NCI-H446 (cell line): Measurements from ENCODE around the gene LCNL1.

ENCODE experiments used
- DNase-seq, 2 experiments: peaks; one replicate each; lab custom pipeline; 2025; lab: John Stamatoyannopoulos, UW

LCNL1 gene

DNA sequence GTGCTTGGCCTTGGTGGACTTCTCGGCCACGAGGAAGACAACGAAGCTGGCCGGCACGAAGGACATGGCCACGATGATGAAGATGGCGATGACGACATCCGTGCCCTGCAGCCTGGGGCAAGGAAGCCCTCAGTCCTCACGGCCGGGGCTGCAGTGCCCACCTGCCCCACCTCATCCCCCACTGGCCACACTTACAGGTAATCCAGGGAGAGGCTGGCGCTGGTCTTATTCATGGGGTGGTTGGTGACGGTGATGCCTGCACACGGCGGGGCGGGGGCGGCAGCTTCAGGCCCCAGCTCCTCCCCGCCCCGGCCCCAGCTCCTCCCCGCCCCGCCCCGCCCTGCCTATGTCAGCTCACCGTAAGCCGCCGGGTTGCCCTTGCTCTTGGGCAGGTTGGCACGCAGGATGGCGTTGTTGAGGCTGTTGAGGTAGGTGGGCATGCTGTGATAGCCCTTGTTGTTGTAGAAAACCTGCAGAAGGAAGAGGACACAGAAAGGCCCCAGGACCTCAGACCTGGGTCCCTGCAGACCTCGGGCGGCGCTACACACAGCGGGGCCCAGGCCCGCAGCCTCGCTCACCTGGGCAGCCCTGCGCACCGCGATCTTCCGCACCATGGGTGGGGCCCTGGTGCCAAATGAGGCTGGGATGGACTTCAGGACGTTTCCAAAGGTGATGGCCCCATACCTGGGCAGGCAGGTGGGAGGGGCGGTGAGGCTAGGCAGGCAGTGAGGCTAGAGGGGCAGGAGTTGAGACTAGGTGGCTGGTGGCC is 29.3 kb downstream of the LCNL1 start:
- no peak for DNase-seq

GRCh38 chr9:137012694-137013570 is 30.1 kb downstream of the LCNL1 start:
- DNase-seq: no peak

GRCh38 chr9:137013571-137013940 is 30.8 kb downstream of the LCNL1 start:
- no peak for DNase-seq

- DNase-seq: no peak
Measured at GRCh38 chr9:137014166-137014565, 31.4 kb downstream of the LCNL1 start.

DNA sequence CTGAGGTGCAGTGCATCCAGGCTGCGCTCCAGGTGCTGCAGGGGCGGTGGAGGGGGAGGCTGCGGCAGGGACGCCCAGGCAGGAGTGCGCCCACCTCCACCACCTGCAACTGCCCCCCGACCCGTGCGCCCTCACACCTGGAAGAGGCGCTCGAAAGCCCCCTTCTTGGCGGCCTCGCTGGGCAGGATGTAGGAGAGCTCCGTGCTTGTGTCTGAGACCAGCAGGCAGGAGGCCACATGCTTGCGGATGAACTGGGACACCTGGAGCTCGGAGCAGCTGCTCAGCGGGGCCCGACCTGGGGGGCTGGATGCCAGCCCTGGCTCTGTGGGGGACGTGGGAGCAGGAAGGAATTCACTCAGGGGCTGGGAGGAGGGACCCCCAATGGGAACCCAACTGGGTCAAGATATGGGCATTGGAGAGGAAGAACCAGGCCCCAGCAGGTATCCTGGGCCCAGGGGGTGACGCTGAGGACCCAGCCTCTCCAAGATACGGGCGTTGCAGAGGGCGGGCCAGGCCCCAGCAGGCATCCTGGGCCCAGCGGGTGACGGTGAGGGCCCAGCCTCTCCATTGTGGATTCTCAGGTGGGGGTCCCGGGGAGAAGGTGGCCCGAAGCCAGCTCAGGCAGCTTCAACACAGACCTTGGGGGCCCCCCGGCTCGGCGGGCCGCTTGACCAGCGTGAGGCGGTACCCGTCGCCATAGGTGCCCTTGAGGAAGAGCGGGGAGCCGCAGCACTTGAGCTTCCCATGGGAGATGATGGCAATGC is 32.2 kb downstream of the LCNL1 start:
- DNase-seq: no peak

DNA sequence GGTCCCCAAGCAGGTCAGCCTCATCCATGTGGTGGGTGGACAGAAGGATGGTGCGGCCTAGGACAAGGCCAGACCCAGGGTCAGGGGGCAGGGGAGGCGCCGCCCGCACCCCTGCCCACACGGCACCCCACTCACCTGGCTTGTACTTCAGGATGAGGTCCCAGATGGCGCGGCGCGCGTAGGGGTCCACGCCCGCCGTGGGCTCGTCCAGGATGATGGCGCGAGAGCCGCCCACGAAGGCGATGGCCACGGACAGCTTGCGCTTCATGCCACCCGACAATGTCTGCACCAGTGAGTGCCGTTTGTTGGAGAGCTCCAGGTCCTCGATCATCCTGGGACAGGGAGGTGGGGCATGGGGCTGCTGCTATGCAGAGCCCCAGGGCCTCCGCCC is 32.7 kb downstream of the LCNL1 start:
- no peak for DNase-seq

DNA sequence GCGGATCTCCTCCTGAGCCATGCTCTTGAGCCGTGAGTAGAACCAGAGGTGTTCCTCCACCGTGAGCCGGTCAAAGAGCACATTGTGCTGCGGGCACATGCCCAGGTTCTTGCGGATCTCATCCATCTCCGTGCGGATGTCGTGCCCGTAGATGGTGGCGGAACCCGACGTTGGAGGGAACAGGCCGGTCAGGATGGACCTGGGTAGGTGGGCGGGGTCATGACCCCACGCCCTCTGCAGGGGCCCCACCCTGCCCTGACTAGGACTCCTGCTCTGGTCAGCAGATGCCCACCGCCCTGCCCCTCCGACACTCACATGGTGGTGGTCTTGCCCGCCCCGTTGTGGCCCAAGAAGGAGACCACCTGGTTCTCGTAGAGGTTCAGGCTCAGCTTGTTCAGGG is 33.2 kb downstream of the LCNL1 start:
- DNase-seq: no peak

GRCh38 chr9:137016436-137016835 is 33.6 kb downstream of the LCNL1 start:
- no peak for DNase-seq

GRCh38 chr9:137017071-137017470 is 34.3 kb downstream of the LCNL1 start:
- DNase-seq: no peak

DNA sequence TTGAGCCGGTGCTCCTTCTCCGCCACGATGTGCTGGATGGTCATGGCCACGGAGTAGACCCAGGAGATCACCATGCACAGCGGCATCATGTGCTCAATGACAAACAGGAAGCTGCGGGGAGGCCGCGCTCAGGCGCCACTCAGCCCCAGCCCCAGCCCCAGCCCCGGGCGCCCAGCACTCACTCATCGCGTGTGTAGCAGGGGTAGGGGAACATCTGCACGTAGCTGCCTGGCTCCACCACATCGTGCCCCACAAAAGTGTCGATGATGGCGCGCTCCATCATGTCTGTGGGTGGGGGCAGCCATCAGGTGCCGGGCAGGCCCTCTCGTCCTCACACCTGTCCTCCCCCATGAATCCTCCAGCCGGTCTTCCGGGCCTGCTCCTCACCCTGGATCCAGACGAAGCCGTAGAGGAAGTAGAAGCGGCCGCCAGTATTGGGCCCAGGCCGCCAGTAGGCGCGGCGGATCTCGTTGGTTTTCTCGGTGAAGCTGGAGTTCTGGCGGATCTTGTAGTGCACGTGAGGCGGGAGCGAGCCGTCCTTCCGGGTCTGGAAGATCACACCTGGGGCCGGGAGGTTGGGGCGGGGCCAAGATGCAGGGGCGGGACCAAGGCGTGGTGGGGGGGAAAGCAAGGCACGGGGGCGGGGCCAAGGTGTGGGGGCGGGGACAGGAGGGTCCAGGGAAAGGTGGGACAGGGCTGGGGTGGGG is 35.2 kb downstream of the LCNL1 start:
- no peak for DNase-seq

- no peak for DNase-seq
Measured at GRCh38 chr9:137018761-137019559, 36.2 kb downstream of the LCNL1 start.

DNA sequence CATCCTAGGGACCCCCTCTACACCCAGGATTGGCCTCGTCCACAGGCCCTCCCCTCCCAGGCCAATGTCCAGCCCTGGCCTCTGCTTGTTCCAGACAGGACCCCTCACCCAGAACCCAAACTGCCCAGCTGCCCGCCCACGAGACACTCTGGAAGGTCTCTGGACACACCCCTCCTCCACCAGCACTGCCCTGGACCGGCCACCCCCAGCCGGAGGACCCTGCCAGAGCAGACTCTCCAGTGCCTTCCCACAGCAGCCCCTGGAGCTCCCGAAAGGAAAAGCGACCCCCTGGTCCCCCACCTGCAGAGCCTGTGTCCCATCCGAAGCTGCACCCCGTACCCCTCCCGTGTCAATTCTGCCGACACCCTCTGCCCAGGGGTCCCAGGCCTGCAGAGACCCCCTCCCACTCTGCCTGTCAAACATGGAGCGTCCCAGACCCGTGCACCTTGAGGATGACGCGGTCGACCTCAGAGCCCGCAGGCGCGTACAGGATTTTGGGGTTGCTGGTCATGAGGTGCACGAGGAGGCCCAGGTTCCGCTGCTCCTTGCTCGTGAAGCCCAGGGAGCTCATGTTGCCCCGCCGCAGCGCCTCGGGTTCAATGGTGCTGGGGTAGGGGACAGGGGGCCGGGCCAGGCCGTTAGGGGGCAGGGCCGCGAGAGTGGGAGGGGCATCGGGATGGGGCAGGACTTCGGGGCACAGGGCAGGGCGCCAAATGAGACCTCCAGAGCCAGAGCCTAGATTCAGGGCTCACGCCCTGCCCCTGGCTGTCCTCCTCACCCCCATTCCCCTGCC is 37.3 kb downstream of the LCNL1 start:
- DNase-seq: no peak

GRCh38 chr9:137020771-137021567 is 38.2 kb downstream of the LCNL1 start:
- DNase-seq: no peak

DNA sequence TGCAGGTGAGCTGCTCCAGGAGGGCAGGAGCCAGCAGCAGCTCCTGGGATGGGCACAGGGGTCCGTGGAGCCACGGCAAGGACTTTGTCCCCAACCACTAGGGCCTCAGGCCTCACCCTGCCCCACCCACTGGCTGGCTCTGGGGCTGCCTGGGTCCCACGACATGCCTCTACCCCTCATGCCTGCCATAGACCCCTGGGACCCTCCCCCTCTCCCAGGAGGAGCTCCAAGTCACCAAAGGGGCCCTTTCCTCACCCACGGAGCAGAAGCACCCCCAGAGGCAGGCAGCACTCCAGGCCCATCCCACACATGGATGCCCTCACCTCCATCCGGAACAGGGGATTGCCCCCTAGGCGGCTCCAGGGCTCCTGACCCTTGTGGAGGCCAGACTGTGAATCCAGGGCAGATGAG is 38.8 kb downstream of the LCNL1 start:
- DNase-seq: no peak

- peak in 1 of 2 experiments; percentile 23 for DNase-seq
Measured at GRCh38 chr9:137021979-137022661, 39.3 kb downstream of the LCNL1 start.

DNA sequence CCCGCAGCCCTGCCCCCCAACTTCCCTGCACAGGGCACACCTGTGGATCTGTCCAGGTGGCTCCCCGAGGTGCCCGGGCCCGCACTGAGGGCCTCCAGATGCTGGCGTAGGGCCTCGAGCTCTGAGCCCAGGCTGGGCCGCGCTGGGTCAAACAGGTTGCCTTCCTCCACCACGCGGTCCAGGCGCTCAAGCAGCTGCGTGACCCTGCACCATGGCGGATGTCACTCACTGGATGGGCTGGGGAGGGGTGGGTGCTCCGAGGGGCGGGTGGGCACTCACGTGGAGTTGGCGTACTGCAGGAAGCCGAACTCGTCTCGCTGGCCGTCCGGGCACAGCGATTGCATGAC is 39.8 kb downstream of the LCNL1 start:
- DNase-seq: no peak

DNA sequence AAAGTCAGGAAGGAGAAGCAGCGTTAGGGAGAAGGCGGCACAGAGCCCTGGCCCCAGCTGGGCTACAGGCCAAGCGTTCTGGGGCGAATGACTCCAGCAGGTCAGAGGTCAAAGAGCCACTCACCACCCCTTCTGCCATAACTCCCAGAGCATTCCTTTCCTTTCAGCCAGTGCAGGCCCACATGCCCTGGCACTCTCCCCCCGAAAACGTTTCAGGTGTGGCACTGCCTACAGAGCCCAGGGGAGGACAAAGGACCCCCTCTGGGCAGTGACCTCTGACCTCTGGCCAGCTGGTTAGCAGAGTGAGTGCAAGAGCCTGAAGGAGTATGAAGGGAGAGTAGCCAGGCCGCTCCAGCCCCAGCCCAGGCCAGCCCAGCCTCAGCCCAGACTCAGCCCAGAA is 40.4 kb downstream of the LCNL1 start:
- DNase-seq: no peak

DNA sequence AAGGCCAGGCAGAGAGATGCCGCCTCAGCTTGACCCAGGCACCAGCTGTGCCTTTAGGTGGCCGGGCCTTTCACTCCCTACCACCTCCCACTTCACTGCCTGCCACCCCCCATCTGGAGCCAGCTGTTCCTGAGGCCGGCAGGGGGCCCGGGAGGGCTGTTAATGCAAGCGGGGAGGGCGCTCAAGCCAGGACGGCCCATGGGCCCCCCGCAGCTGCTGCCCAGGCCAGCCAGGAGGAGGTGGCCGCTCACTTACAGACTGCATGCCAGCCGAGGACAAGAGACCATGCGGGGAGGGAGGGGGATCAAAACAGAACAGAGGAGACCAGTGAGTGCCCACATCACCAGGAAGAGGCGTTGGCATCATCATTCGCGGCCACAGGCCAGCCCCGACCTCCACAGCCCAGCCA is 40.8 kb downstream of the LCNL1 start:
- no peak for DNase-seq

GRCh38 chr9:137025517-137025966 is 42.7 kb downstream of the LCNL1 start:
- no peak for DNase-seq
